ENCODE measurements around the gene FAM174C. TPM values are rescaled to one million over a fixed set of nuclear protein-coding genes. Genes with fewer than 3 reads are reported as not detected.

Gene FAM174C
- total RNA-seq, 2 donors from 2014 or later = 48.0 to 63.9 TPM

DNA sequence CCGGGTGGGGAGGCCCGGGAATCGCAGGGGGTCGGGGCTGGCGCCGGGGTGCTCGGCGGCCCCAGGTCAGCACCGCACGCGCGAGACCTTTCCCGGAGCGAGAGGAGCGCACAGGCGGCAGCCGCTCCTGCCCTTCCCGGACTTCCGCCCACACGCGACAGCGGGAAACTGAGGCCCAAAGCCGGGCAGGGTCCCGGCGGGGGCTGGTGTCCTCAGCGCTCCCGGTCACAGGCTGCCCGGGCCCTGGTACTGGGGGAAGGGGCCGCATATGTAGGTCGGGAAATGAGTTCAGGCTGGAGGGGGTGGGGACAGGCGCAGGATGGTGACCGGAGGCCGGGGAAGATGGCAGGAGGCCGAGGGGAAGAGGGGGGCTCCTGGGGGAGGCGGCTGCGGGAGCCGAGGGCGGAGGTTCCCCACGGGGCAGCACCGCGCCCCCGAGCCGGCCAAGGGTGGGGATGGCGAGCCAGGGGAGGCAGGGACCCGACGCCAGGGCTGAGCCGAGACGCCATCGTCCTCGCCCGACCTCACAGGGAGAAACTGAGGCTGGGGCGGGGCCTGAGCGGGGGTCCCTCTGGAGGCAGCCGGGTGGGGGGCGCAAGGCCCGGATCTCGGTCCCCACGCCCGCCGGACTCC, 38.2 kb upstream of the FAM174C start:
- Histone ChIP-seq H3K9me3 (no peaks in the 10 kb centered on the region), H3K4me3 (no peak overlapping the region), H3K36me3 (replicated peaks in 1 of 2; ENCODE audit: insufficient read depth in 1 of 2, low read depth in 2 of 2) (no peaks in the 10 kb centered on the region), H3K4me1 (peaks cover 57% of the 10 kb centered on the region), H3K27me3 (no peaks in the 10 kb centered on the region), H3K27ac (no peak overlapping the region)
- intact Hi-C loops (cut with DNase I) = no loop called here
- ATAC-seq (no peak), DNase-seq (peak in 1 of 4 donors; percentile 38)
- TF ChIP-seq, protein P1, sequence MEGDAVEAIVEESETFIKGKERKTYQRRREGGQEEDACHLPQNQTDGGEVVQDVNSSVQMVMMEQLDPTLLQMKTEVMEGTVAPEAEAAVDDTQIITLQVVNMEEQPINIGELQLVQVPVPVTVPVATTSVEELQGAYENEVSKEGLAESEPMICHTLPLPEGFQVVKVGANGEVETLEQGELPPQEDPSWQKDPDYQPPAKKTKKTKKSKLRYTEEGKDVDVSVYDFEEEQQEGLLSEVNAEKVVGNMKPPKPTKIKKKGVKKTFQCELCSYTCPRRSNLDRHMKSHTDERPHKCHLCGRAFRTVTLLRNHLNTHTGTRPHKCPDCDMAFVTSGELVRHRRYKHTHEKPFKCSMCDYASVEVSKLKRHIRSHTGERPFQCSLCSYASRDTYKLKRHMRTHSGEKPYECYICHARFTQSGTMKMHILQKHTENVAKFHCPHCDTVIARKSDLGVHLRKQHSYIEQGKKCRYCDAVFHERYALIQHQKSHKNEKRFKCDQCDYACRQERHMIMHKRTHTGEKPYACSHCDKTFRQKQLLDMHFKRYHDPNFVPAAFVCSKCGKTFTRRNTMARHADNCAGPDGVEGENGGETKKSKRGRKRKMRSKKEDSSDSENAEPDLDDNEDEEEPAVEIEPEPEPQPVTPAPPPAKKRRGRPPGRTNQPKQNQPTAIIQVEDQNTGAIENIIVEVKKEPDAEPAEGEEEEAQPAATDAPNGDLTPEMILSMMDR (IDR thresholded peaks at IDR 0.05) = no peak
- no peak for TF ChIP-seq POLR2A (IDR thresholded peaks at IDR 0.05)
- WGBS, 2 donors = 0 to 1% methylated on average over 11 to 55 of the region's 60 CpGs

DNA sequence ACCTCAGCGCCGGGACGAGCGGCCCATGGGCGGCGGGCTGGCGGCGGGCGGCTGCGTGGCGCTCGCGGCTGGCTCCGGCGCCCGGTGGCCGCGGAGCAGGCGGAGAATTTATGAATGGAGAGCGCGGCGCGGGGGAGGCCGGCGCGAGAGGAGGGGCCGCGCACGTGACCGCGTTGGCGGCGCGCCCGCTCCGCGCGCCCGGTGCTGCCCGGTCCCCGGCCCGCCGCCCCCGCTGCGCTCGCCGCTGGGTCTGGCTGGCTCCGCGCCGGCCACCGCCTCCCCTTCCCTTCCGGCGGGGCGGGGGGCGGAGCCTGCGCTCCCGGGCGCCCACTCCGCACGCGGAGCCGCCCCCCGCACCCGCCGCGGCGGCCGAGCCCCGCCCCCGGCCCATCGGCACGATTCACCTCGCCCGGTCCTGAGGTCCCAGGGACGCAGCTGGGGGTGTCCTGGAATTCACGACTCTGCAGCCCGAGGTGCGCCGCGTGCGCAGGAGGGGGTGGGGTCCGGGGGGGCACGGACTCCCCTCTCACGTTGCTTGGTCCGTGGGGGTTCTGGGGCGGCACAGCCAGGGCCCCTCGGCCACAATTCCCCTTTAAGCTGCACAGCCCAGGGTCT, 37.5 kb upstream of the FAM174C start, which contains the start of gene CBARP:
TSS of gene CBARP (minus strand) at position 252 of the 615 bp plus-strand sequence. CDS start 1,905 bp downstream, outside the sequence.
- no peaks in the 10 kb centered on the region for H3K27me3 ChIP-seq
- no peak within 1 kb of the TSS for H3K4me3 ChIP-seq
- H3K9me3 ChIP-seq = no peaks in the 10 kb centered on the region
- no peaks in the 10 kb centered on the region for H3K36me3 ChIP-seq (replicated peaks in 1 of 2; ENCODE audit: insufficient read depth in 1 of 2, low read depth in 2 of 2)
- DNase-seq = peak in 2 of 4 donors; percentile 40 to 65
- WGBS, 2 donors = 0% methylated on average over 31 of the region's 87 CpGs; no CpG with 5 or more reads in 1 of the 2 donors
- H3K27ac ChIP-seq = peak within 1 kb of the TSS in 1 of 4 donors; percentile 81
- intact Hi-C loops (cut with DNase I) = no loop called here
- TF ChIP-seq, protein P1 (IDR thresholded peaks at IDR 0.05) = no peak
- H3K4me1 ChIP-seq = peaks cover 57% of the 10 kb centered on the region
- peak; percentile 2 for ATAC-seq

DNA sequence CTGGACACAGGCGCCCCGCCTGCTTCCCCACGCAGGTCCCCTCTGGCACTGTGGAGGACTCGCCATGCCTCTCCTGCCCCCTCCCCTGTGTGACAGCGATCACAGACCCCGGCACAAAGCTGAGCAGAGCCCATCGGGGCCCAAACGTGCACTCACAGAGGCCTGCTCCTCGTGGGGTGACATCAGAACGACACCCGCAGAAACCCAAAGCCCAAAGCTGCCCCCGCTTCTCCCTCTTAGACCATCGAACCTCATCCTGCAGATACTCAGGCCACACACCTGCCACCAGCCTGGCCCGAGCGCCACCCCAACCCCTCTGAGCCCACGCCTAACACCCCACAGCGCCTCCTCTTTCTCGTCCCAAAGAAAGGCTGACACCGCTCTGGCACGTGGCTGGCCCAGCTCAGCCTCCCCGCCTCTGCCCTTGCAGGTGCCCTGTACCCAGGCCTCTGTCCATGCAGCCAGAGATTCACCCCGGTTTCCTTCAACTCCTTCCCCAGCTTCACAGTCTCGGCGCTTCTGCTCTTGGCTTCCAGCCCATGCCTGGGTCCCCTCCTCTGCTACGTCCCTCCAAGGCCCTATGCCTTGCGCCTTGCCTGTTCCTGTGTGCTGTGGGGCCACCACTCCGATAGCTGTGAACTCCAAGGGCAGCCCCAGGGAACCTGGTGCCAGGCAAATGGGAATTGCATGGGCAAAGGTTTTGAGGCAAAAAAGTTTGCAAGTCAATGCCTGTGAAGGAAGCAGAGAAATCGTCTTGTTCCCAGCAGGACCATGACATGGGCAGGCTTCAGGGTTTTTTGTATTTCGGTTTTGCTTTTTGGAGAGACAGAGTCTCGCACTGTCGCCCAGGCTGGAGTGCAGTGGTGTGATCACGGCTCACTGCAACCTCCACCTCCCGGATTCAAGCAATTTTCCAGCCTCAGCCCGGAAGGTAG, 36.7 kb upstream of the FAM174C start:
- Histone ChIP-seq H3K9me3 (no peaks in the 10 kb centered on the region), H3K36me3 (replicated peaks in 1 of 2; ENCODE audit: insufficient read depth in 1 of 2, low read depth in 2 of 2) (no peaks in the 10 kb centered on the region), H3K4me3 (no peak overlapping the region), H3K4me1 (peaks cover 57% of the 10 kb centered on the region), H3K27me3 (no peaks in the 10 kb centered on the region), H3K27ac (peak overlapping the region in 1 of 4 donors; percentile 81)
- TF ChIP-seq, protein P1 (IDR thresholded peaks at IDR 0.05) = no peak
- no peak for TF ChIP-seq POLR2A (IDR thresholded peaks at IDR 0.05)
- WGBS, 2 donors = 70 to 78% methylated on average over 32 to 34 of the region's 34 CpGs
- intact Hi-C loops (cut with DNase I) = no loop called here
- ATAC-seq = no peak
- DNase-seq = no peak

DNA sequence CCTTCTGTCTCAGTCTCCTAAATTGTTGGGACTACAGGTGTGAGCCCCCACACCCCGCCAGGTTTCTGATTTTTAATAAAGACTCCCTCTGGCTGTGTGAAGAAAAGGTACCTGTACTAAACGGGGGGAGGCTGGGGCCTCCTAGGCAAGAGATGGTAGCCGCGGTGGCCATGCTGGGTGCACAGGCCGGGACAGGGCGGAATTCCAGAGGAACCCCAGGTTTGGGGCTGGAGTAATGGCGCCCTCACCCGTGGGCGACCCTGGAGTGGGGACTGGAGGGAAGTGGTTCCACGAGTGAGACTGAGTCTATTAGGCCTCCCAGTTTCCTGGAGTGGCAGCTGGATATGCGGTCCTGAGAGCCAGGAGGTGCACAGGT, 35.9 kb upstream of the FAM174C start:
- intact Hi-C loops (cut with DNase I) = no loop called here
- Histone ChIP-seq H3K27ac (peak overlapping the region; percentile 26 to 100 (median 80)), H3K27me3 (no peaks in the 10 kb centered on the region), H3K4me1 (peaks cover 57% of the 10 kb centered on the region), H3K9me3 (no peaks in the 10 kb centered on the region), H3K4me3 (no peak overlapping the region), H3K36me3 (replicated peaks in 1 of 2; ENCODE audit: insufficient read depth in 1 of 2, low read depth in 2 of 2) (no peaks in the 10 kb centered on the region)
- no peak for DNase-seq
- ATAC-seq = no peak
- TF ChIP-seq, protein P1 (IDR thresholded peaks at IDR 0.05) = no peak
- TF ChIP-seq POLR2A (IDR thresholded peaks at IDR 0.05) = no peak
- WGBS, 2 donors = 78 to 84% methylated on average over 9 to 11 of the region's 11 CpGs
